Peyer's patch (tissue), 4 donors: ENCODE results near the gene PRKAR2A.

ENCODE experiments used
- CTCF ChIP-seq, 6 experiments: fragments of 450-650 bp in 4 of 6; fragments of 200-600 bp in 2 of 6; sonication (generic) in 1 of 6; IDR thresholded peaks; one replicate each; pipeline ENCODE4 v1.5.1; 2017 to 2019; ENCODE audit warnings: antibody characterized with exemption in 6 of 6, mild to moderate bottlenecking in 3 of 6, moderate library complexity in 1 of 6
- POLR2A ChIP-seq, 2 donors: fragments of 450-650 bp; IDR thresholded peaks; one replicate each; pipeline ENCODE4 v1.5.1; 2017; ENCODE audit warnings: antibody characterized with exemption in 2 of 2, mild to moderate bottlenecking in 2 of 2, moderate library complexity in 2 of 2

GRCh38 chr3:48881006-48881405 is 33.3 kb upstream of the PRKAR2A start:
- TF ChIP-seq CTCF (IDR thresholded peaks at IDR 0.05) (no peak), POLR2A (IDR thresholded peaks at IDR 0.05) (no peak)
